Sigmoid colon (tissue), 4 donors: ENCODE results near the gene USP9X.

Experiments
- POLR2AphosphoS5 ChIP-seq, 4 donors: sonication (generic); formaldehyde crosslinking; IDR thresholded peaks; one replicate each; pipeline ENCODE4 v1.6.1; 2017; ENCODE audit warnings: antibody characterized with exemption in 4 of 4
- TF ChIP-seq, protein P1 (sequence below), 4 experiments: fragments of 450-650 bp in 3 of 4; fragments of 200-600 bp in 1 of 4; IDR thresholded peaks; one replicate each; pipeline ENCODE4 v1.5.1; 2016 to 2019; ENCODE audit warnings: antibody characterized with exemption in 4 of 4, mild to moderate bottlenecking in 3 of 4, moderate library complexity in 2 of 4

DNA sequence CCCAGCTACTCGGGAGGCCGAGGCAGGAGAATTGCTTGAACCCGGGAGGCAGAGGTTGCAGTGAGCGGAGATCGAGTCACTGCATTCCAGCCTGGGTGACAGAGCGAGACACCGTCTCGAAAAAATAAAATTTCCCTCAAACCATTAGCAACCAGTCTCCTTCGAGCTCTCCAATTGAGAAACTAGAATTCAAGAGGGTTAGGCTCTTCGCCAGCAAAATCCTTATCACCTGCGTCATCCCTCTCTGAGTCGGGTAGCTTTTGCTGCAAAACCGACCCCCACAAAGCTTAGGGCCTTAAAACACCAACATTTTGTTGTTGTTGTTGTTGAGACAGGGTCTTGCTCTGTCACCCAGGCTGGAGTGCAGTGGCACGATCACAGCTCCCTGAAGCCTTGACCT is 173.6 kb downstream of the USP9X start:
- TF ChIP-seq, protein P1, sequence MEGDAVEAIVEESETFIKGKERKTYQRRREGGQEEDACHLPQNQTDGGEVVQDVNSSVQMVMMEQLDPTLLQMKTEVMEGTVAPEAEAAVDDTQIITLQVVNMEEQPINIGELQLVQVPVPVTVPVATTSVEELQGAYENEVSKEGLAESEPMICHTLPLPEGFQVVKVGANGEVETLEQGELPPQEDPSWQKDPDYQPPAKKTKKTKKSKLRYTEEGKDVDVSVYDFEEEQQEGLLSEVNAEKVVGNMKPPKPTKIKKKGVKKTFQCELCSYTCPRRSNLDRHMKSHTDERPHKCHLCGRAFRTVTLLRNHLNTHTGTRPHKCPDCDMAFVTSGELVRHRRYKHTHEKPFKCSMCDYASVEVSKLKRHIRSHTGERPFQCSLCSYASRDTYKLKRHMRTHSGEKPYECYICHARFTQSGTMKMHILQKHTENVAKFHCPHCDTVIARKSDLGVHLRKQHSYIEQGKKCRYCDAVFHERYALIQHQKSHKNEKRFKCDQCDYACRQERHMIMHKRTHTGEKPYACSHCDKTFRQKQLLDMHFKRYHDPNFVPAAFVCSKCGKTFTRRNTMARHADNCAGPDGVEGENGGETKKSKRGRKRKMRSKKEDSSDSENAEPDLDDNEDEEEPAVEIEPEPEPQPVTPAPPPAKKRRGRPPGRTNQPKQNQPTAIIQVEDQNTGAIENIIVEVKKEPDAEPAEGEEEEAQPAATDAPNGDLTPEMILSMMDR (IDR thresholded peaks at IDR 0.05), result no peak
- TF ChIP-seq POLR2AphosphoS5 (IDR thresholded peaks at IDR 0.05), result no peak
